T-helper 2 cell treated with Interferon-gamma antibody and Interleukin-4, amounts not matched to agents 100 ng/mL and 5 ng/mL, for 36 hours (primary cell): Measurements from ENCODE around the gene HLA-DQA1. TPM values are rescaled to one million over a fixed set of nuclear protein-coding genes. Genes with fewer than 3 reads are reported as not detected.
"Not testable (repeated sequence)": the region's sequence is repeated elsewhere in the genome, so short reads cannot be mapped to it uniquely, and the experiment has no call there.

ENCODE experiments used
- intact Hi-C: fragments of 100-400 bp; cut with micrococcal nuclease; formaldehyde crosslinking; loops from one replicate; pipeline ENCODE4 v1.15.1; 2023
- total RNA-seq: library from RNA; stranded (reverse); gene quantifications from 2 replicates; pipeline ENCODE4 v1.2.3, GENCODE V29; 2022

Gene HLA-DQA1
- total RNA-seq, 1 donor from 2014 or later, result 21.5 TPM

DNA sequence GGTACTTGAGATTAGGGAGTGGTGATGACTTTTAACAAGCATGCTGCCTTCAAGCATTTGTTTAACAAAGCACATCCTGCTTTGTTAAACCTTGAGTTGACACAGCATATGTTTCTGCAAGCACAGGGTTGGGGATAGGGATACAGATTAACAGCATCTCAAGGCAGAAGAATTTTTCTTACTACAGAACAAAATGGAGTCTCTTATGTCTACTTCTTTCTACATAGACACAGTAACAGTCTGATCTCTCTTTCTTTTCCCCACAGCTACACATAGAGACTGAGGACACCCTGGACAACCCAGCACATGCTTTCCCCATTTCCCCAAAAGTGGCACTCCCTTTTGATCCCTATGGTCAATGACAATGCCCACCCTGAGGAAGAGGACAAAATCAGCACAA is 20.6 kb downstream of the HLA-DQA1 start:
- intact Hi-C loops, result not testable (repeated sequence)

DNA sequence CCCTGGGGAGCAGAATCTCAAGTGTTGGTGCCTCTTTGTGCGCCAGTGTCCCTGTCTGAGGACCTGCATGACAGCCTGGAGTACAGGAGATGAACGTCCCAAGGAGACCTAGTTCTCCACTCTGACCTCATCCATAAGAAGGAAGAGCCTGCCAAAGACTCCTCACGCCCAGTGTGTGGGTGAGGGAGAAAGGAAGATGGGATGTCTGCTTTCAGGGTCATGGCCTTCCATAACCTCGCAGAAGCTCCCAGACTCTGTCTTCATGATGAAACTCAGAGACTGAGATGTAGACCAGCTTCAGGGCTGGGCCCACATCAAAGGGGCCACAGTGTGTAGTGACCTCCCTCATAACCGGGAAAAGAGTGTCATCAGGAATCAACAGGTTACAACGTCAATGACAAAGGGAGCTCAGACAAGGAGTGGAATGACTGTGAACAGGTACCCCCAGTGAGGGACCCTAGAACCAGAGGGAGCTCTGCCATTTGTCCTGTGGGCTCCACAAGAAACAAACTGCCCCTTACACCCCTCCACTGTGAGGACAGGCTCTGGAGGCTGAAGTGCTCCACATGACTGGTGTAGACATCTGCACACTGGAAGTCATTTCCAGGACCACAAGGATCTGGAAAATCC is 21.2 kb downstream of the HLA-DQA1 start:
- intact Hi-C loops, result no loop called here

DNA sequence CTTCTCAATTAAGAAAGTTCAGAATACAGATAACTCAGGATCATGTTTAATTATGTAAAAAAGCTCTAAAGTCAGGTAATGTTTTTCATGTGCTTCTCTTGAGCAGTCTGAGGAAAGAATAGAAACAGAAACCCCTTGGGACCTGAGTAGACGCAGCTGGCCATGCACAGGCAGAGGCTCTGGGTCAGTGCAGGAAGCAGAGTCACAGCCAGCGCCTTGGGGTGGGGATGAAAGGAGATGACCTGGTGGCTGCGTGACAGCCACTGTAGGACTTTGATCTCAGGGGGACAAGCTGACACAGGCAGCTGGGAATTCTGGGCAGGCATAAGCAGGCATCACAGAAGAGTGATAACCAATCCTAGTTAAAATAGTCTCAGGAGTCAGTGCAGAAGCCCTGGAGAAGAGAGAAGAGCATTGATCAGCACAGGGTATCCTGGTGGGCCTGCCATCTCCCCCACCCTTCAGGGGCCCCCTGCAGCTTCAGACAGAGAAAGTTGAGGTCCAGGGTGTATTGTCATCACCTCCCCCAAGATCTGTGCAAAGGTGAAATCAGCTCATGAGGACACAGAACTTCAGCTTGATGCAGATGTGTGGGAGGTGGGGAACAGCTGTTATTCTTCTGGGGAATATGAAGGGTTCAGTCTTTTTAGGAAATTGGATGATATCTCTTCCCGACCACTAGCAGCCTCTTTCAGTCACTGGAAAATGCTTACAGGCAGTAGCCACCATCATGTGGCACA is 22.8 kb downstream of the HLA-DQA1 start:
- intact Hi-C loops, result no loop called here

DNA sequence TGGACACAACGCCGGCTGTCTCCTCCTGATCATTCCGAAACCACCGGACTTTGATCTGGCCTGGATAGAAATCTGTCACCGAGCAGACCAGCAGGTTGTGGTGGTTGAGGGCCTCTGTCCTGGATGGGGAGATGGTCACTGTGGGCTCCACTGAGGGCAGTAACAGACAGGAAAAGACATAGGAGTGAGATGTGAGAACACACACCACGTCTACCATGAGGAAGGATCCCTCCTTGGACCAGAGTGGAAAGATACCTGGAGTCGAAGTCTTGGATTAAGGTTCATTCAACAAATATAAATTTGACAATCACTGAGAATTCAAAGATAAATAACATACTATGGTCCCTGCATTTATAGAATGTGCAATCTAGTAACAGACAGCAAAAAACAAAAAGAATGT is 24.9 kb downstream of the HLA-DQA1 start:
- intact Hi-C loops, result no loop called here

DNA sequence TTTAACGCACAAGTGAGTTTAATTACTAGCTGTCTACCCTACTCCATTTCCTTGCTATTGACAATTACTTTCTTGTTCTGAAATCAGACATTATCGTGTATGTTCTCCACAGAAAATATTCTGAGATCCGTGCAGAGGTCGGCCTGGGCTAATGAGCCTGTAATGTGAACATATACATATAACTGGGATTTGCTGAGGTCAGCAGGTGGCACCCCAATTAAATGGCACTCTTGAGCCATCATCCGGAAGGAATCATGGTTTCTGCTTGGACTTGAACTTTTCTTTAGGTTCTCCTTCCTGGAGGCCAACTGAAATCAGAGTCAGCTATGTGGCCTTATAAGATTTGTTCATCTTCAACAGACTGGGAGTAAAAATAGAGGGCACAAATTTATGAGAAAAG is 25.6 kb downstream of the HLA-DQA1 start:
- intact Hi-C loops, result no loop called here

DNA sequence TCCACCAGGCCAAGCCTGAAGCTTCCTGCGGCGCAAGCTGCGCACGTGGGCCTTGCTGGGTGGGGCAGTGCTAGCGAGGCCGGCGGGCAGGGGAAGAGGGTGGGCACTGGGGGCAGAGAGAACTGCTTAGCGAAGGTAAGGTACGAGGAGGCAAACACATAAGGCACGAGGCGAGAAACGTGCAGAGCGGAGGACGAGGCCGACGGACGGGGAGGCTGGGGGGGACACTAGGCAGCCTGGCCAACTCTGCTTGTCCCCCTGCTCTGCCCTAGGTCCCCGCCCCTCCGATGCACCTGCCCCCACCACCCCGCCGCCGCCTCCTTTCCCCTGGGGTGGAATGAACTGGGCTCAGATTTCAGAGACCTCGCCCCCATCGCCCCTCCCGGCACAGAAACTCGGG is 27.1 kb downstream of the HLA-DQA1 start:
- intact Hi-C loops, result no loop called here

DNA sequence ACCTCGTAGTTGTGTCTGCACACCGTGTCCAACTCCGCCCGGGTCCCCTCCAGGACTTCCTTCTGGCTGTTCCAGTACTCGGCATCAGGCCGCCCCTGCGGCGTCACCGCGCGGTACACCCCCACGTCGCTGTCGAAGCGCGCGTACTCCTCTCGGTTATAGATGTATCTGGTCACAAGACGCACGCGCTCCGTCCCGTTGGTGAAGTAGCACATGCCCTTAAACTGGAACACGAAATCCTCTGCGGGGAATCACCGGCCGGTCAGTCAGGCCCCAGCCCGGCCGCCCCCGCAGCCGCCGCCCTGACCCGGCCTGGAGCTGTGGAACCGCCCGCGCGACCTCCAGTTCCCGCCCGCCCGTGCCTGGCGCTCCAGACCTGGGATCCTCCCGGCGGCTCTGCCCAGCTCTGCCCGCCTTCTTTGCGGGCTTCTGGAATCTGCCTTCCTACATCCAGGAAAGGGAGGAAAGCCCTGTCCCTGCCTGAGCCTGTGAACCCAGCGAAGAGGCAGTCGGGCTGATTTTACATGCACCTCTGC is 27.7 kb downstream of the HLA-DQA1 start:
- intact Hi-C loops, result loop anchor here (5.0 kb wide), 1 partner anchor 97 kb away; the partner anchor contains the start of gene HLA-DQB2

DNA sequence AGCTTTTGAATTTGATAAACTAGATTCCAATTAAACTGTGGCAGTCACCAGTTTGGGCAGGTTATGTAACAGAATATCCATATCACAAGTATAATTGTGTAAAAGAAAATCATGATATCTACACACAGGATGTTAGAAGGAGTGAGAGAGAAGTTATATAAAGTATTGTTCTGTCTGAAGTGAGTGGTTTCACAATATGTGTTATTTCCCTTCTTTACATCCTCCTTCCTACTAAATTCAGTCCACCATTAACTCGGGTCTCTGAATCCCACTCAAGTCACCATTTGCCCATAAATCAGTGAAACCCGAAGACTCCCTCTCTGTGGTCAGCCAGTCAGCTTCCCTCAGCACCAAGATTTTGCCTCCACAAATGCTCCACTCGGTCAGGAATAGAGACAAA is 28.5 kb downstream of the HLA-DQA1 start:
- intact Hi-C loops, result loop anchor here (2.0 to 5.0 kb wide), 2 partner anchors 43 to 97 kb away; partner anchors contain the start of gene HLA-DQB2

DNA sequence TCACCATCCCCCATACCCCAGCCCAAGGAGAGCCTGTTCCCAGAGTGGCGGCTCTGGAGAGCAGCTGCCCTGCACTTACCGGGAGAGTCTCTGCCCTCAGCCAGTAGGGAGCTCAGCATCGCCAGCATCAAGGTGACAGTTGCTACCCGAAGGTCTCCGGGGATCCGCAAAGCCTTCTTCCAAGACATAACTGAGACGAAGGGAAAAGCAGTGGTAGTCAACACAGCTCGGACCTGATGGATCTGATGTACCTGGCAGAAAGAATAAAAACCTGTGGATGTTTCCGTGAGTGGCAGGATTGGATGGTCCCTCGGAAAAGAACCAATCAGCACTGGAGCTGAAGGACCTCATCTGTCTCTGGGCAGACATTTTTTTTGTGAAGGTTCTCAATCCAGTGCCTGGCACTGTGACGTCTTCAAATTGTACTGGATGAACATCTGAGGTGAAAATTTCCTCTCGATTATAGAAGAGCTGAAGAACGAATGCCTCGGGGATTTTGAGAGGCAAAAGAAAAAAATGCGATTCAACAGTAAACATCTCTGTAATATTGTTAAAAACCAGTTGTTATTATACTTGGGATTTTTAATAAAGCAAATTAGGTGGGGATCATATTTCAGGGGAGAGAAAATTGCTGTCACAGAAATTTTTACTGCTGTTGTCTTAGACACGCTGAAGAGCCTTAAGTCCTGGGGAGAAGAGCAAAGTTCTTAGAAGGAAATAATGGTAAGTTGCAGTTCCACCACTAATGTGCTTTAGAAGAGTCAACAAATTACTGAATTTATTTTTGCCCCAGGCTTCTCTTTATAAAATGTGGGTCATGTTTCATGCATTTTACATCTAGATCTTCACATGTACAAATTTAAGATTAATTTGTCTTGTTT is 29.5 kb downstream of the HLA-DQA1 start, which contains the start of gene HLA-DQB1:
Gene HLA-DQB1 (minus strand): TSS at position 238 of the 881 bp plus-strand sequence. CDS start 50 bp downstream, at position 188.
- intact Hi-C loops, result loop anchor here (2.0 to 5.0 kb wide), 2 partner anchors 44 to 96 kb away; partner anchors contain the start of gene HLA-DQB2

DNA sequence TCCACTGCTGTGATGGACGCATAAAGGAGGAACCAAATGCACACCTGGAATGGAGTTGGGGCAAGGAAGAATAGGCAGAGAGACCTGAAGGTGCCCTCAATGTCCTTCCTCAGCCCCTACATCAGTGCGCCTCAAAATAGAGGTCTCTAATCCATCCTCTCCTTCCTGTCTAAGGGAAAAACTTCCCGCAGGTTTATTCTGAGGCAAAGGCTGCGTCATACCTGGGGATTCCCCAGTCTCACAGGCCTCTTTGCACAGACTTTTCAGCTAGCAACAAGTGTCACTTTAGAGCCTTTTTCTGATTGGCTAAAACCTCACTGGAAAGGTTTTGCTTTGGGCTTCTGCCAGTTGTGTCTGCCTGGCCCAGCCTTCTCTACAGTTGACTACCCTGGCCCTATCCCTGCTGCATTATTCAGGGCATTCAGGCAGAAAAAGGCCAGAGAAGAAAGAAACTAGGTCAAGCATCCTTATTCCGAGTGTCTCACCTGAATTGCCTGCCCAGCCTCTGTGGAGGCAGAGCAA is 31.1 kb downstream of the HLA-DQA1 start:
- intact Hi-C loops, result loop anchor here (1.0 to 5.0 kb wide), 2 partner anchors 17 to 94 kb away; partner anchors contain the start of gene HLA-DQB2

DNA sequence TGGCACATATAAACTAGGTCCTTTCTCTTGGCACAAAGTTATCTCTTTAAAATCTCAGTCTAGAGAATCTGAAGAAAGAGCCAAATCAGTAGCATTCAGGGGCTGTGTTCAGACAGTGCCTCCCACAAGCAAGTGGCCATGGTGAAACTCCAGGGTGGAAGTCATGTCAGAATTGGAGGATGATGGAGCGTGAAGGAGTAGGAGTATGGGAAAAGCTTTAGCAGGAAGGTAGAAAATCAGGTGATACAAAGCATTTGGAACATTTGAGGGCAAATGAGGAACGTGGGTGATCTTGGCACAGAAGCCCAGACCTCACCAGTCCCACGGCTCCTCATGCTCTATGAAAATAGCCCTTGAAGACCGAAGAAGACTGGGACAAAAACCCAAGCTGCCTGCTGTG is 32.0 kb downstream of the HLA-DQA1 start:
- intact Hi-C loops, result loop anchor here (5.0 kb wide), 1 partner anchor 93 kb away; the partner anchor contains the start of gene HLA-DQB2

DNA sequence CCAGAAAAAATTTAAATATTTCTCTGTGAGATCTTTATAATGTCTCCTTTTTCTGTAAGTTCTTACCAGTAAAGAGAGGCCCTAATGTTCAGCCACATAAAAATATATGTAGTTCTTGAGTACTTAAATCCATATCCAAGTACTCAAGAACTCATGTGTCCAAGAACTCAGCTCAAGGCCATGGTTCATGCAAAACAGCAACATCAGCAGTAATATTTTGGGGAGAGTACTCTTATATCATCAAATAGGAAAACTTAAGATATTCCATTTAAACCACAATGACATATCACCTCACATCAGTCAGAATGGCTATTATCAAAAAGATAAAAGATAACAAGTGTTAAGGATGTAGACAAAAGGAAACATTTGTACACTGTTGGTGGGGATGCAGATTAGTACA is 32.7 kb downstream of the HLA-DQA1 start:
- intact Hi-C loops, result loop anchor here (5.0 kb wide), 1 partner anchor 92 kb away; the partner anchor contains the start of gene HLA-DQB2

DNA sequence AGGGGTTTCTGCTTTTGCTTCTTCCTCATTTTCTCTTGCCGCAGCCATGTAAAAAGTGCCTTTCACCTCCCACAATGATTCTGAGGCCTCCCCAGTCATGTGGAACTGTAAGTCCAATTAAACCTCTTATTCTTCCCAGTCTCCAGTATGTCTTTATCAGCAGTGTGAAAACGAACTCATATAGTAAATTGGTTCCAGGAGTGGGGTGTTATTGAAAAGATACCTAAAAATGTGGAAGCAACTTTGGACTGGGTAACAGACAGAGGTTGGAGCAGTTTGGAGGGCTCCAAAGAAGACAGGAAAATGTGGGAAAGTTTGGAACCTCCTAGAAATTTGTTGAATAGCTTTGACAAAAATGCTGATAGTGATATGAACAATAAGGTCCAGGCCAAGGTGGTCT is 34.7 kb downstream of the HLA-DQA1 start:
- intact Hi-C loops, result not testable (repeated sequence)

DNA sequence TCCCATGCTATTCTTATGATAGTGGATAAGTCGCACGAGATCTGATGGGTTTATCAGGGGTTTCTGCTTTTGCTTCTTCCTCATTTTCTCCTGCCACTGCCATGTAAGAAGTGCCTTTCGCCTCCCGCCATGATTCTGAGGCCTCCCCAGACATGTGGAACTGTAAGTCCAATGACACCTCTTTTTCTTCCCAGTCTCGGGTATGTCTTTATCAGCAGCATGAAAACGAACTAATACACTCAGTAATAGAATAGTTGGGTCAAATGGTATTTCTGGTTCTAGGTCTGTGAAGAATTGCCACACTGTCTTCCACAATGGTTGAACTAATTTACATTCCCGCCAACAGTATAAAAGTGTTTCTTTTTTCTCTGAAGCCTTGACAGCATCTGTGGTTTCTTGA is 36.9 kb downstream of the HLA-DQA1 start:
- intact Hi-C loops, result not testable (repeated sequence)

DNA sequence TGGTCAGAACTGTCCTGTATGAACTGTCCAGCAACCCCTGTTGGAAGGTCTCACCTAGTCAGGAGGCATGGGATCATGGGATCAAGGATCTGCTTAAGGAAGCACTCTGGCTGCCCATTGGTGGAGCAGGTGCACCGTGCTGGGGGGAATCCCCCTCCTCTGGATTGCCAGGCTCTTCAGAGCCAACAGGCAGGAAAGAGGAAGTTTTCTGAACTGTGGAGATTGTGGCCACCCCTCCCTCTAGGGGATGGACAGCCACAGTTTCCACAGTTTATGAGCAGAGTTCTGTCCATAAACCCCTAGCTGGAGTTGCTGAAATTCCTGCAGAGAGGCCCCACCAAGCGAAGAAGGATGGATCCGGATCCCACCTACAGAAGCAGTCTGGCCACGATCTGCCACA is 42.3 kb downstream of the HLA-DQA1 start:
- intact Hi-C loops, result no loop called here

DNA sequence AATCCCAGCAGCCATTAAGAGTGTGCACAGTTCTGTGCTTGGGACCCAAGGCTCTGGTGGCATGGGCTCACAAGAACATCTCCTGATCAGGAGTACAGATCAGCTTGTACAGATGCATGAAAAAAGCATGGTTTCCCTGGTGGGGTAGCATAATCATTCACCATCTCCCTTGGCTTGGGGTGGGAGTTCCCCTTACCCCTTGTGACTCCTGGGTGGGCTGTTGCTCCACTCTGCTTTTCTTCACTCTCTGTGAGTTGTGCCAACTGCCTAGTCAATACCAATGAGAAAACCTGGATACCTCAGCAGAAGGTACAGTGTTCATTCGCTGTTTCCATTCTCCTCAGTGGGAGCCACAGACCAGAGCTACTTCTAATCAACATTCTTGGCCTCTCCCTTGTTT is 42.8 kb downstream of the HLA-DQA1 start:
- intact Hi-C loops, result no loop called here

DNA sequence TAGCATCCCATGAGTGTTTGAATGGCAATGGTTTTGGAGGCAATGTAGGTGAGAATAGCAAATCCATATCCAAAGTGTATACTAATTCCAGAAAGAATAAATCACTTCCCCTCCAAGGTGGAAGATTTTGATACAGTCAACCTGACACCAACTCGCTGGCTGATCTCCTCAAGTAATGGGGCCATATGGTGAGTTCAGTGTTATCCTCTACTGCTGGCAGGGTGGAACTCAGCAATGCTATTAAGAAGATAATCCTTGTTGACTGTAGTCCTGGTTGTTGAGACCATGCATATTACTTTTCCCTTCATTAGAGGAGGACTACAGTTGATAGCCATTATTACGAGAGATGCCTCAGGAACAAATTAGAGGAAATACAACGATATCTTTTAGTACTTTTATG is 47.0 kb downstream of the HLA-DQA1 start:
- intact Hi-C loops, result no loop called here

DNA sequence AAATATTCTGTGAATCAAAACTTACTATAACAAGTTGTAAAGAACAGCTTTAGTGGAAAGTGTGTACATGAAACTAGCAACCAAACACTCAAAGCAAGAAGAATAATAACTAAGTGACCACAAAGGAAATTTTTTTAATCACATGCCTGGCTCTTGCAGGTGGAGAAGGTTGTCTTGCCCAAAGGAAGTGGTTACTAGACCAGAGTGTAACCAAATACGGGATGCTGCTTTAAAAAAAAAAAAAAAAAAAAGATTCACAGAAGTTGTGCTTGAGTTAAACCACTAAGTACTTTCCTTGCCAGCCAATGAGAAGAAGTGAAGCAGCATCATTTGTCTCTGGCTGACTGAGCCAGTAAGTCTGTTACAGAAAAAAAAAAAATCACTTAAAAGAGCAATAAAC is 48.4 kb downstream of the HLA-DQA1 start:
- intact Hi-C loops, result loop anchor here (1.0 to 5.0 kb wide), 4 partner anchors 17 to 103 kb away; no protein-coding TSS in a partner anchor

DNA sequence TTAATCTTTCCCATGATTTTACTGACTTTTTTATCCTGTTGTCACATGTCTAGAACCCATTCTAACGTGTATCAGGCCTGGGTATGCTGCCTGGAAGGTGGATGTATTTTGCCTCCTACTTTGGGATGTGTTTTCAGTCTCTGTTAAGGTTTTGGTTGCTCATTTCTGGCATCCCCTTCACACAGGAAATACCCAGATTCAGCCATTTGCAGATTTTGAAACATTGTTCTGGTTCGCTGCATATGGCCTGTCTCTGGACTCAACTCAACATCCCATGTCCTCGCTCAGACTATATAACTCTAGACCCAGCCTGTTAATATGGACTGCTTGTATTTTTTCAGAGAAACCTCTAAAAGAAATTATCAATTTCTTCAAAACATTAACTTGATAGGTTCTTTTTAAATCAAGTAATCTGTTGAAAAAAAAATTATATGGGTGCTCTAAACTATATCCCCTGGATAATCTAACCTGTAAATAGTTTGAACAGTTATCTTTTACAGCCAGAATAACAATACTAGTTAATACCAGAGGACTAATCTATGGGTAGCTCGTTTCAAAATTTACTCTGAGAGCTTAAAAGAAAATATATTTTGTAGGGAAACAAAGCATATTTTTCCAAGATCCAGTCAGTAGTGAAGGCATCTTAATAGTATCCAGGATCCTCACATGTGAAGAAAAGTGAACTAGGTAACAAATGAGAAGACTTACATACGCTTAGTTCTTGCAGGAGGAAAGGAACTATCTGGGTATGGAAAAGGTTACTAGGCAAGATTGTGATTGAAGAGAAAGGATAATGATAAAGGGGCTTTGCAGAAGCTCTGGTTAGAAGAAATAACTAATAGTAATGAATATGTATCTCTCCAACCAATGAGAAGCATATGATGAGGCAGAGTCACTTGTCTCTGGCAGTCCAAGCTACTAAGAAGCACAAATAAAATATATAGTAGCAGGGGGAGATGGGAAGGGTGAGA is 52.6 kb downstream of the HLA-DQA1 start:
- intact Hi-C loops, result loop anchor here (5.0 kb wide), 1 partner anchor 108 kb away; no protein-coding TSS in a partner anchor

DNA sequence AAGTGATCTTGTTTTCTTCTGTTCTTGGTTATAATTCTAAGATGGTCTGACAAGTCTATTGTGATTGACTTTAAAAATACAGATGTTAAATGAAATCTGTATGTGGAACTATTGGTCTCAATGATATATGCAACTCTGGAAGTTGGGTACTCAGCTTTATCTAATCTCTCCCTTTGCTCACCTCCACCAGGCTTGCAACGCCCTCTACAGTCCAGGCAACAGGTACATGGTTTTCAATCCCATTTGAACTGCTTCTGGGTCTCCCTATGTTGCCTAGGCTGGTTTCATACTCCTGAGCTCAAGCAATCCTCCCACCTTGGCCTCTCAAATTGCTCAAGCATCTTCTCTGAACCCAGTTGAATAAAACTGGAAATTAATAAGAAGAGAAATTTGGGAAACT is 54.8 kb downstream of the HLA-DQA1 start:
- intact Hi-C loops, result no loop called here
